ENCODE data around the gene MTMR12.

MTMR12 gene

GRCh38 chr5:32270946-32271345 lies 41.8 kb downstream of the MTMR12 start:
- no peak for DNase-seq
- intact Hi-C loops (cut with DNase I; ENCODE audit: low total_unique reads) = no loop called here

GRCh38 chr5:32270178-32270577 lies 42.6 kb downstream of the MTMR12 start:
- peaks cover 64 to 94% (median 85%) of the 10 kb centered on the region in 3 donors for H3K36me3 ChIP-seq

More at GRCh38 chr5:32270946-32271345, 41.8 kb downstream of the MTMR12 start:
- Histone ChIP-seq H3K36me3 (peaks cover 63 to 91% (median 80%) of the 10 kb centered on the region in 3 donors), H3K27ac (no peak overlapping the region), H3K4me3 (no peak overlapping the region), H3K4me1 (peaks cover 0 to 4% (median 0%) of the 10 kb centered on the region in 4 donors), H3K27me3 (no peaks in the 10 kb centered on the region), H3K9me3 (no peaks in the 10 kb centered on the region)
- TF ChIP-seq CTCF (IDR thresholded peaks at IDR 0.05) = no peak

GRCh38 chr5:32265902-32266301 lies 46.8 kb downstream of the MTMR12 start:
- H3K4me3 ChIP-seq = no peak overlapping the region
- H3K27me3 ChIP-seq = no peaks in the 10 kb centered on the region
- peaks cover 48 to 94% (median 77%) of the 10 kb centered on the region in 3 donors for H3K36me3 ChIP-seq
- no peak for TF ChIP-seq CTCF (IDR thresholded peaks at IDR 0.05)
- no peak overlapping the region for H3K27ac ChIP-seq
- intact Hi-C loops (cut with DNase I; ENCODE audit: low total_unique reads) = no loop called here
- no peaks in the 10 kb centered on the region for H3K9me3 ChIP-seq
- H3K4me1 ChIP-seq = peaks cover 0 to 5% (median 1%) of the 10 kb centered on the region in 4 donors
- DNase-seq = no peak

More at GRCh38 chr5:32270178-32270577, 42.6 kb downstream of the MTMR12 start:
- Histone ChIP-seq H3K4me3 (no peak overlapping the region), H3K27me3 (no peaks in the 10 kb centered on the region), H3K27ac (no peak overlapping the region), H3K9me3 (no peaks in the 10 kb centered on the region), H3K4me1 (peaks cover 0 to 3% (median 0%) of the 10 kb centered on the region in 4 donors)
- TF ChIP-seq CTCF (IDR thresholded peaks at IDR 0.05) = no peak
- no peak for DNase-seq
- intact Hi-C loops (cut with DNase I; ENCODE audit: low total_unique reads) = no loop called here

GRCh38 chr5:32264957-32265572 lies 47.7 kb downstream of the MTMR12 start:
- intact Hi-C loops (cut with DNase I; ENCODE audit: low total_unique reads) = no loop called here

GRCh38 chr5:32263684-32264083 lies 49.1 kb downstream of the MTMR12 start:
- no peak for DNase-seq
- Histone ChIP-seq H3K4me3 (no peak overlapping the region), H3K36me3 (peaks cover 42 to 94% (median 55%) of the 10 kb centered on the region in 3 donors), H3K27ac (no peak overlapping the region), H3K4me1 (peaks cover 0 to 13% (median 1%) of the 10 kb centered on the region in 4 donors), H3K27me3 (no peaks in the 10 kb centered on the region), H3K9me3 (no peaks in the 10 kb centered on the region)
- intact Hi-C loops (cut with DNase I; ENCODE audit: low total_unique reads) = no loop called here
- no peak for TF ChIP-seq CTCF (IDR thresholded peaks at IDR 0.05)

More at GRCh38 chr5:32264957-32265572, 47.7 kb downstream of the MTMR12 start:
- no peak for DNase-seq
- H3K27me3 ChIP-seq = no peaks in the 10 kb centered on the region
- no peaks in the 10 kb centered on the region for H3K9me3 ChIP-seq
- H3K27ac ChIP-seq = no peak overlapping the region
- peaks cover 0 to 13% (median 1%) of the 10 kb centered on the region in 4 donors for H3K4me1 ChIP-seq
- H3K4me3 ChIP-seq = no peak overlapping the region
- TF ChIP-seq CTCF (IDR thresholded peaks at IDR 0.05) = no peak
- peaks cover 42 to 94% (median 69%) of the 10 kb centered on the region in 3 donors for H3K36me3 ChIP-seq

Measured in tibial artery (tissue), 4 donors.